K562 (cell line): Measurements from ENCODE around the gene STXBP6. TPM values are rescaled to one million over a fixed set of nuclear protein-coding genes. Genes with fewer than 3 reads are reported as not detected.

Experiments used
- ATAC-seq: fragments of 200-7000 bp; cut with Tn5 transposase; 3 replicates; pipeline ENCODE4 v1.9.1; 2020; ENCODE audit warnings: moderate library complexity
- BruUV-seq: library from RNA; stranded (reverse); fragments of 400-500 nt; replicated peaks from 2 replicates; lab custom pipeline; 2021; lab: Mats Ljungman, UMichigan
- CTCF ChIA-PET: fragments of 300-600 bp; formaldehyde crosslinking; extraction: SDS; loops from one replicate; lab custom pipeline; 2021; ENCODE audit warnings: low intra/inter-chr PET ratio; lab: Yijun Ruan, JAX
- POLR2A ChIA-PET: fragments of 300-600, 350-650 bp; sonication (Branson Sonifier 250); formaldehyde crosslinking; extraction: SDS; loops from one replicate; lab custom pipeline; 2021; ENCODE audit warnings: antibody characterized with exemption, inconsistent platforms; lab: Yijun Ruan, JAX
- DNase-seq, 4 experiments: peaks; one replicate each; pipeline versions ENCODE4 v3.0.0 to v3.0.0-alpha.2; 2011 to 2018; ENCODE audit warnings: low spot score in 3 of 4, mixed read lengths in 3 of 4; ENCODE audit errors: extremely low read depth in 1 of 4
- FAIRE-seq: peaks from 2 replicates; lab custom pipeline; 2011; peaks lifted over from hg19 to GRCh38; lab: Jason Lieb, UNC
- H2AFZ ChIP-seq: 2 replicates; pipeline ENCODE4 v1.6.0; 2011; ENCODE audit warnings: low read depth, low read length, control low read depth, inconsistent platforms
- H3K27ac ChIP-seq: fragments of 200-600 bp; 3 replicates; pipeline ENCODE4 v1.8.0; 2011; ENCODE audit warnings: low read depth, mild to moderate bottlenecking, control low read depth, inconsistent platforms, low read length, moderate library complexity, mixed read lengths; ENCODE audit errors: extremely low read depth
- H3K27me3 ChIP-seq, 2 experiments: fragments of 300-600 bp in 1 of 2; 2 replicates in 1 of 2; 3 replicates in 1 of 2; pipeline versions ENCODE4 v1.6.0 to v1.8.0; 2011; ENCODE audit warnings: inconsistent platforms in 2 of 2, low read length in 2 of 2, mild to moderate bottlenecking in 1 of 2, mixed read lengths in 1 of 2, moderate library complexity in 1 of 2; ENCODE audit not compliant: control insufficient read depth in 2 of 2, insufficient read depth in 2 of 2
- H3K36me3 ChIP-seq: fragments of 300-600 bp; 3 replicates; pipeline ENCODE4 v1.8.0; 2011; ENCODE audit warnings: mild to moderate bottlenecking, low read length, inconsistent platforms; ENCODE audit not compliant: control insufficient read depth, insufficient read depth
- H3K4me1 ChIP-seq, 2 experiments: fragments of 200-600 bp in 1 of 2; replicated peaks in 1 of 2; 2 replicates in 1 of 2; 3 replicates in 1 of 2; pipeline versions ENCODE4 v1.5.1 to v1.8.0; 2011; ENCODE audit warnings: inconsistent platforms in 2 of 2, low read length in 2 of 2, mild to moderate bottlenecking in 1 of 2, mixed read lengths in 1 of 2, moderate library complexity in 1 of 2; ENCODE audit not compliant: control insufficient read depth in 2 of 2, insufficient read depth in 2 of 2
- H3K4me2 ChIP-seq: 2 replicates; pipeline ENCODE4 v1.6.1; 2011; ENCODE audit warnings: low read length, control low read depth, inconsistent platforms, mixed read lengths; ENCODE audit not compliant: insufficient read depth
- H3K4me3 ChIP-seq: fragments of 200-600 bp; sonication (generic), shearing (Covaris generic); 2 replicates; pipeline ENCODE4 v1.5.1; 2016; ENCODE audit warnings: control low read depth, inconsistent platforms
- H3K79me2 ChIP-seq: fragments of 200-600 bp; 3 replicates; pipeline ENCODE4 v1.8.0; 2011; ENCODE audit warnings: low read length, inconsistent platforms; ENCODE audit not compliant: control insufficient read depth, insufficient read depth
- H3K9ac ChIP-seq, 2 experiments: 2 replicates each; pipeline versions ENCODE4 v1.6.0 to v1.6.1; 2011; ENCODE audit warnings: low read depth in 2 of 2, low read length in 2 of 2, control low read depth in 1 of 2, inconsistent platforms in 1 of 2, mild to moderate bottlenecking in 1 of 2, mixed read lengths in 1 of 2; ENCODE audit not compliant: insufficient read depth in 1 of 2
- H3K9me1 ChIP-seq: one replicate; pipeline ENCODE4 v1.6.0; 2011; ENCODE audit warnings: inconsistent platforms, mild to moderate bottlenecking, low read length, moderate library complexity; ENCODE audit not compliant: control insufficient read depth, insufficient read depth
- H3K9me3 ChIP-seq: replicated peaks from 2 replicates; pipeline ENCODE4 v1.5.1; 2011; ENCODE audit warnings: low read depth, low read length, inconsistent platforms; ENCODE audit not compliant: control insufficient read depth, insufficient read depth
- H4K20me1 ChIP-seq: replicated peaks from 2 replicates; pipeline ENCODE4 v1.6.1; 2011; ENCODE audit warnings: low read length, inconsistent platforms, mixed read lengths; ENCODE audit not compliant: control insufficient read depth, insufficient read depth
- CBX5 ChIP-seq: IDR thresholded peaks from 2 replicates; pipeline ENCODE4 v1.6.1; 2014; ENCODE audit warnings: low read depth, borderline replicate concordance
- HDGF ChIP-seq: fragments of 450-650 bp; IDR thresholded peaks from 2 replicates; pipeline ENCODE4 v1.6.1; 2016
- HLTF ChIP-seq: fragments of 450-650 bp; IDR thresholded peaks from 2 replicates; pipeline ENCODE4 v1.6.1; 2016
- KAT2B ChIP-seq: IDR thresholded peaks from one replicate; pipeline ENCODE4 v1.6.1; 2012; ENCODE audit warnings: low read depth, mild to moderate bottlenecking, control low read depth, inconsistent platforms, low read length, moderate library complexity
- KDM2B ChIP-seq: fragments of 250-450 bp; sonication (Bioruptor Pico); IDR thresholded peaks from 2 replicates; pipeline ENCODE4 v1.8.0; 2021; ENCODE audit warnings: mild to moderate bottlenecking, moderate library complexity
- MCM2 ChIP-seq: fragments of 450-650 bp; IDR thresholded peaks from 2 replicates; pipeline ENCODE4 v1.6.1; 2017; ENCODE audit warnings: low read depth, mild to moderate bottlenecking
- PHF21A ChIP-seq: fragments of 450-650 bp; IDR thresholded peaks from 2 replicates; pipeline ENCODE4 v1.6.1; 2017; ENCODE audit warnings: low read depth, borderline replicate concordance
- POU5F1 ChIP-seq: fragments of 150-350 bp; IDR thresholded peaks from 2 replicates; pipeline ENCODE4 v1.6.1; 2014; ENCODE audit warnings: borderline replicate concordance, low read length, low read depth, mild to moderate bottlenecking; ENCODE audit not compliant: partially characterized antibody
- PTRF ChIP-seq: fragments of 450-650 bp; IDR thresholded peaks from 2 replicates; pipeline ENCODE4 v1.6.1; 2016; ENCODE audit warnings: mild to moderate bottlenecking, missing genetic modification characterization, missing compliant biosample characterization
- PTTG1 ChIP-seq: fragments of 450-650 bp; IDR thresholded peaks from 2 replicates; pipeline ENCODE4 v1.6.1; 2016; ENCODE audit warnings: low read depth, mild to moderate bottlenecking, missing genetic modification characterization, missing compliant biosample characterization
- SIX5 ChIP-seq, 2 experiments: IDR thresholded peaks; 2 replicates each; pipeline ENCODE4 v1.6.1; 2011; ENCODE audit warnings: low read length in 2 of 2, borderline replicate concordance in 1 of 2, low read depth in 1 of 2, mild to moderate bottlenecking in 1 of 2, moderate library complexity in 1 of 2; ENCODE audit not compliant: insufficient read depth in 1 of 2
- SP2 ChIP-seq: IDR thresholded peaks from 2 replicates; pipeline ENCODE4 v1.6.1; 2011; ENCODE audit warnings: mild to moderate bottlenecking, low read depth, low read length, moderate library complexity; ENCODE audit not compliant: poor library complexity, severe bottlenecking; ENCODE audit errors: extremely low read depth
- U2AF1 ChIP-seq: fragments of 200-400 bp; formaldehyde crosslinking; optimal IDR thresholded peaks from 2 replicates; pipeline ENCODE3; 2017; ENCODE audit warnings: mild to moderate bottlenecking, low read depth, low read length, moderate library complexity
- ZNF311 ChIP-seq: fragments of 250-450 bp; sonication (Bioruptor Pico); IDR thresholded peaks from 2 replicates; pipeline ENCODE4 v1.4.0; 2020; ENCODE audit warnings: mild to moderate bottlenecking, moderate library complexity
- ZNF766 ChIP-seq: fragments of 200-800 bp; sonication (Bioruptor generic); conservative IDR thresholded peaks from 2 replicates; pipeline ENCODE4 v1.6.1; 2016; ENCODE audit warnings: missing genetic modification characterization, missing compliant biosample characterization
- WGBS: fragments of 100-300 bp; shearing (Covaris generic); methylation state at CpG from one replicate; pipeline ENCODE4 v1.1.6; 2016; ENCODE audit warnings: low coverage, mixed read lengths; ENCODE audit not compliant: insufficient coverage; ENCODE audit errors: missing lambda C conversion rate; 5-methylcytosine and 5-hydroxymethylcytosine counted together
- in situ Hi-C: fragments of 300-500 bp; cut with MboI; formaldehyde crosslinking; loops from 4 replicates; pipeline ENCODE4 v1.15.0; 2018; ENCODE audit warnings: inconsistent platforms, mixed read lengths
- intact Hi-C: fragments of 100-400 bp; cut with micrococcal nuclease; formaldehyde crosslinking; loops from 2 replicates; pipeline ENCODE4 v1.14.2; 2022
- polyA plus RNA-seq, 8 experiments: library from polyadenylated mRNA; depleted of rRNA in 4 of 8; stranded (reverse) in 5 of 8; unstranded in 3 of 8; fragments of >200 nt; fragmentation: Nextera tagmentation in 2 of 8; fragmentation: Illumina TruSeq in 1 of 8; extraction: Ambion mirVana in 2 of 8; extraction: Trizol in 1 of 8; gene quantifications; 2 replicates each; pipeline versions ENCODE4 v1.2.1 to v1.2.3, GENCODE V29; 2011 to 2014; ENCODE audit warnings: inconsistent platforms in 1 of 8, missing spikeins in 1 of 8
- total RNA-seq, 7 experiments: library from RNA; depleted of rRNA in 6 of 7; stranded (reverse); fragments of >200 nt in 6 of 7; fragmentation: Illumina TruSeq in 2 of 7; extraction: Trizol in 2 of 7; gene quantifications; 2 replicates each; pipeline versions ENCODE4 v1.2.1 to v1.2.3, GENCODE V29; 2011 to 2021; ENCODE audit warnings: low replicate concordance in 1 of 7
- TF ChIP-seq, protein P1 (sequence below): fragments of 450-650 bp; formaldehyde crosslinking; IDR thresholded peaks from 2 replicates; pipeline ENCODE4 v1.4.0; 2020; ENCODE audit warnings: mild to moderate bottlenecking, moderate library complexity
- TF ChIP-seq, protein P2 (sequence below): fragments of 250-450 bp; sonication (Bioruptor Pico); IDR thresholded peaks from 2 replicates; pipeline ENCODE4 v1.5.1; 2021; ENCODE audit warnings: mild to moderate bottlenecking
- TF ChIP-seq, protein P3 (sequence below): fragments of 450-650 bp; formaldehyde crosslinking; IDR thresholded peaks from 2 replicates; pipeline ENCODE4 v1.4.0; 2022; ENCODE audit warnings: missing genetic modification characterization

The STXBP6 gene
- total and polyA plus RNA-seq, 9 of the 15 experiments (the other 6 are each of a cell fraction or from before 2014, with no cell fraction given): 0.27 to 0.89 (median 0.59) TPM

DNA sequence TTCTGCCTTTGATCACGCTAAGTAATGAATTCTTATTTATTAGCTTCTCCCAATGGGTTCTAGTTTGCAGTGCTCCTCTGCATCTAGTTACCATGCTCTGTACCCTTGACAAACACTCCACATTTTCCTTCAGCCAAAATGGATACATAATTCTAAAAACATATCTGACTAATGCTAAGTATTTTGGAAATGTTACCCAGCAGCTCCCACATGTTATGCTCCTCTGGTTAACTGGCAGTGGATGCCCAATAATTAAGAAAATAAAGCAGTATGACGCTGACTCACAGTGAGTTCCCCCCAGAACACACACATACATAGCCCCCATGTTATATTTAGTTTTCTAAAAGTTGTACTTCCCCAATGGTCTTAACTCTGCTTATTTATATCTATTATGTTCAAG is 74.6 kb downstream of the STXBP6 start (continued):
- TF ChIP-seq PHF21A (no peak), PTRF (no peak), SIX5 (IDR thresholded peaks at IDR 0.05; ENCODE audit: borderline replicate concordance in 1 of 2, insufficient read depth in 1 of 2, low read depth in 1 of 2, low read length in 2 of 2) (no peak), PTTG1 (tag) (no peak), KDM2B (no peak)
- TF ChIP-seq, protein P1, sequence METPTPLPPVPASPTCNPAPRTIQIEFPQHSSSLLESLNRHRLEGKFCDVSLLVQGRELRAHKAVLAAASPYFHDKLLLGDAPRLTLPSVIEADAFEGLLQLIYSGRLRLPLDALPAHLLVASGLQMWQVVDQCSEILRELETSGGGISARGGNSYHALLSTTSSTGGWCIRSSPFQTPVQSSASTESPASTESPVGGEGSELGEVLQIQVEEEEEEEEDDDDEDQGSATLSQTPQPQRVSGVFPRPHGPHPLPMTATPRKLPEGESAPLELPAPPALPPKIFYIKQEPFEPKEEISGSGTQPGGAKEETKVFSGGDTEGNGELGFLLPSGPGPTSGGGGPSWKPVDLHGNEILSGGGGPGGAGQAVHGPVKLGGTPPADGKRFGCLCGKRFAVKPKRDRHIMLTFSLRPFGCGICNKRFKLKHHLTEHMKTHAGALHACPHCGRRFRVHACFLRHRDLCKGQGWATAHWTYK (CRISPR knock-in tag): no peak

DNA sequence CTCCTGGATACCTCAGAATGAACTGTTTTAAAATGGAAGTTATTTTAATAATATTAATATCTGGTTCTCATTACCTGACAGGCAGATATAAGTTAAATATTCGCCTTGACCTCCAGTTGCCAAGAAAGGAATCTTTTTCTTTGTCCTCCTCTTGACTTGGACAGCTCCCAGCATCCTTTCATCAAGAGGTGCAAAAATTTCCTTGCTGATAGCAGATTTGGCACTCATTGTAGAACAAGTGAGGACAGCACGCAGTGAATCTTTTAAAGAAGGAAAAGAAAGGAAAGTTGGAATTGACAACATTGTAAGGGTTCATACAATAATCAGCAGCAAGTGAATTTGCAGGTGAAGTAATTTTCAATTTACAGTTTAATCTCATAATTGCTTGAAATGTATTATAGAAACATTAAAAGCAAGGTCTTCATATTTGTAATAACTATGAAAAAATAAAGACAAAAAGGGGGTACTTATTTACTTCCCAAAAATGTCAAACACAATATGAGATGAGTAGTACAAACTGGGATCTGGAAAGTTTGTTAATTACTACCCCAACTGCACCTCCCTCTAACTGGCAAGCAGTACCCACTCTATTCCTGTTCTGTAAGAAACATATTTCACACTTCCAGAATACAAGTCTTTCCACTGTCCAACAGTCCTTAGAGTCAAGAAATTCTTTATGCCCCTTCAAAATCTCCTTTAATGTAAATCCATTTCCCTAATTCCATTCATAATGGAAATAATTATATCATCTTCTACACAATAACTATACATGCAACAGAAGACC is 75.2 kb downstream of the STXBP6 start:
- no peaks in the 10 kb centered on the region for H3K79me2 ChIP-seq
- no peaks in the 10 kb centered on the region for H3K27me3 ChIP-seq
- intact Hi-C loops: no loop called here
- no peak overlapping the region for H3K27ac ChIP-seq
- no peak overlapping the region for H3K4me2 ChIP-seq
- WGBS: 0% methylated on average over 2 of the region's 2 CpGs
- no peak overlapping the region for H3K9ac ChIP-seq
- H3K4me1 ChIP-seq: no peaks in the 10 kb centered on the region; a peak in 1 of 5 replicates
- CTCF ChIA-PET: no interaction called here
- no peaks in the 10 kb centered on the region for H3K9me3 ChIP-seq
- in situ Hi-C loops: no loop called here
- H2AFZ ChIP-seq: no peak overlapping the region
- ATAC-seq (no peak), FAIRE-seq (no peak), DNase-seq (no peak)
- POLR2A ChIA-PET: interaction anchor here (1.4 kb wide), 2 partner anchors 10 kb away, joined by 3 read pairs; no protein-coding TSS in a partner anchor
- no peak overlapping the region for H3K4me3 ChIP-seq
- no TSS peak for BruUV-seq
- no peaks in the 10 kb centered on the region for H4K20me1 ChIP-seq
- no peaks in the 10 kb centered on the region for H3K9me1 ChIP-seq
- H3K36me3 ChIP-seq: no peaks in the 10 kb centered on the region
- TF ChIP-seq ZNF311 (CRISPR knock-in tag): no peak
- no peak for TF ChIP-seq U2AF1
- TF ChIP-seq ZNF766 (CRISPR knock-in tag): no peak
- TF ChIP-seq, protein P2, sequence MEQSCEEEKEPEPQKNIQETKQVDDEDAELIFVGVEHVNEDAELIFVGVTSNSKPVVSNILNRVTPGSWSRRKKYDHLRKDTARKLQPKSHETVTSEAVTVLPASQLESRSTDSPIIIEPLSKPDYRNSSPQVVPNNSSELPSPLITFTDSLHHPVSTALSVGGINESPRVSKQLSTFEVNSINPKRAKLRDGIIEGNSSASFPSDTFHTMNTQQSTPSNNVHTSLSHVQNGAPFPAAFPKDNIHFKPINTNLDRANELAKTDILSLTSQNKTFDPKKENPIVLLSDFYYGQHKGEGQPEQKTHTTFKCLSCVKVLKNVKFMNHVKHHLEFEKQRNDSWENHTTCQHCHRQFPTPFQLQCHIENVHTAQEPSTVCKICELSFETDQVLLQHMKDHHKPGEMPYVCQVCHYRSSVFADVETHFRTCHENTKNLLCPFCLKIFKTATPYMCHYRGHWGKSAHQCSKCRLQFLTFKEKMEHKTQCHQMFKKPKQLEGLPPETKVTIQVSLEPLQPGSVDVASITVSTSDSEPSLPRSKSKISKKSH (CRISPR knock-in tag): no peak
- no peak for TF ChIP-seq HLTF
- TF ChIP-seq HDGF: no peak
- no peak for TF ChIP-seq POU5F1
- TF ChIP-seq SP2: no peak
- TF ChIP-seq, protein P3, sequence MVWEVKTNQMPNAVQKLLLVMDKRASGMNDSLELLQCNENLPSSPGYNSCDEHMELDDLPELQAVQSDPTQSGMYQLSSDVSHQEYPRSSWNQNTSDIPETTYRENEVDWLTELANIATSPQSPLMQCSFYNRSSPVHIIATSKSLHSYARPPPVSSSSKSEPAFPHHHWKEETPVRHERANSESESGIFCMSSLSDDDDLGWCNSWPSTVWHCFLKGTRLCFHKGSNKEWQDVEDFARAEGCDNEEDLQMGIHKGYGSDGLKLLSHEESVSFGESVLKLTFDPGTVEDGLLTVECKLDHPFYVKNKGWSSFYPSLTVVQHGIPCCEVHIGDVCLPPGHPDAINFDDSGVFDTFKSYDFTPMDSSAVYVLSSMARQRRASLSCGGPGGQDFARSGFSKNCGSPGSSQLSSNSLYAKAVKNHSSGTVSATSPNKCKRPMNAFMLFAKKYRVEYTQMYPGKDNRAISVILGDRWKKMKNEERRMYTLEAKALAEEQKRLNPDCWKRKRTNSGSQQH (CRISPR knock-in tag): no peak
- TF ChIP-seq CBX5: no peak
- TF ChIP-seq MCM2: no peak
- no peak for TF ChIP-seq KAT2B
